Fibroblast of lung (primary cell): ENCODE results near the gene AGBL4. TPM values are rescaled to one million over a fixed set of nuclear protein-coding genes. Genes with fewer than 3 reads are reported as not detected.
"Not testable (repeated sequence)": the region's sequence is repeated elsewhere in the genome, so short reads cannot be mapped to it uniquely, and the experiment has no call there.

Experiments used
- DNase-seq, 2 donors: peaks; one replicate each; pipeline versions ENCODE4 v3.0.0 to v3.0.0-alpha.2; 2010; ENCODE audit warnings: low read depth in 2 of 2
- H2AFZ ChIP-seq: 2 replicates; pipeline ENCODE4 v1.5.1; 2012; ENCODE audit warnings: low read length, control low read depth, inconsistent platforms
- H3K27ac ChIP-seq: 2 replicates; pipeline ENCODE4 v1.5.1; 2011; ENCODE audit warnings: low read length, control low read depth; ENCODE audit not compliant: insufficient read depth
- H3K27me3 ChIP-seq: 2 replicates; pipeline ENCODE4 v1.5.1; 2011; ENCODE audit warnings: mild to moderate bottlenecking, low read length; ENCODE audit not compliant: control insufficient read depth, insufficient read depth
- H3K36me3 ChIP-seq: 2 replicates; pipeline ENCODE4 v1.5.1; 2011; ENCODE audit warnings: low read length; ENCODE audit not compliant: control insufficient read depth, insufficient read depth
- H3K4me1 ChIP-seq: 2 replicates; pipeline ENCODE4 v1.5.1; 2011; ENCODE audit warnings: low read length; ENCODE audit not compliant: control insufficient read depth, insufficient read depth; ENCODE audit errors: extremely low read depth
- H3K4me2 ChIP-seq: 2 replicates; pipeline ENCODE4 v1.5.1; 2011; ENCODE audit warnings: low read length, control low read depth; ENCODE audit not compliant: insufficient read depth; ENCODE audit errors: extremely low read depth
- H3K4me3 ChIP-seq, 4 experiments: fragments of 200-600 bp in 1 of 4; sonication (generic) in 1 of 4; replicated peaks in 1 of 4; 2 replicates each; pipeline ENCODE4 v1.5.1; 2011 to 2016; ENCODE audit warnings: low read length in 4 of 4, low read depth in 3 of 4, mild to moderate bottlenecking in 3 of 4, control low read depth in 2 of 4, inconsistent platforms in 1 of 4, mixed read lengths in 1 of 4; ENCODE audit not compliant: insufficient read depth in 1 of 4; ENCODE audit errors: control extremely low read depth in 1 of 4
- H3K79me2 ChIP-seq: 2 replicates; pipeline ENCODE4 v1.5.1; 2012; ENCODE audit warnings: mild to moderate bottlenecking, low read length, inconsistent platforms; ENCODE audit not compliant: control insufficient read depth, insufficient read depth
- H3K9ac ChIP-seq: 2 replicates; pipeline ENCODE4 v1.5.1; 2011; ENCODE audit warnings: mild to moderate bottlenecking, low read length, control low read depth; ENCODE audit not compliant: insufficient read depth
- H3K9me3 ChIP-seq: 2 replicates; pipeline ENCODE4 v1.5.1; 2012; ENCODE audit warnings: low read depth, low read length; ENCODE audit not compliant: control insufficient read depth, insufficient read depth
- H4K20me1 ChIP-seq: 2 replicates; pipeline ENCODE4 v1.5.1; 2011; ENCODE audit warnings: low read length; ENCODE audit not compliant: control insufficient read depth, insufficient read depth; ENCODE audit errors: extremely low read depth
- CTCF ChIP-seq, 2 donors: IDR thresholded peaks in 1 of 2; conservative IDR thresholded peaks in 1 of 2; 1 replicate in 1 of 2; 2 replicates in 1 of 2; pipeline ENCODE4 v1.5.1; 2011 to 2012; ENCODE audit warnings: low read length in 2 of 2, control low read depth in 1 of 2, inconsistent platforms in 1 of 2, low read depth in 1 of 2, mild to moderate bottlenecking in 1 of 2
- EZH2 ChIP-seq: IDR thresholded peaks from 2 replicates; pipeline ENCODE4 v1.5.1; 2012; ENCODE audit warnings: low read length, control low read depth, mild to moderate bottlenecking; ENCODE audit errors: missing control alignments
- polyA plus RNA-seq, 2 donors: library from polyadenylated mRNA; depleted of rRNA in 1 of 2; stranded (reverse) in 1 of 2; unstranded in 1 of 2; fragments of >200 nt; gene quantifications; 2 replicates each; pipeline ENCODE4 v1.2.1, GENCODE V29; 2011 to 2012; ENCODE audit warnings: missing spikeins in 1 of 2
- total RNA-seq: library from RNA; depleted of rRNA; stranded (reverse); fragments of >200 nt; gene quantifications from 2 replicates; pipeline ENCODE4 v1.2.1, GENCODE V29; 2014

AGBL4 gene
- total and polyA plus RNA-seq, 2 donors (not counting 1 experiment from before 2014, with no cell fraction given), result not detected

- no peaks in the 10 kb centered on the region for H3K36me3 ChIP-seq
- H3K27ac ChIP-seq, result no peak overlapping the region
- H3K4me1 ChIP-seq, result no peaks in the 10 kb centered on the region
- no peaks in the 10 kb centered on the region for H3K79me2 ChIP-seq
- no peak overlapping the region for H2AFZ ChIP-seq
- no peak overlapping the region for H3K9ac ChIP-seq
- H3K4me3 ChIP-seq, result no peak overlapping the region
- no peak for DNase-seq
- no peak overlapping the region for H3K4me2 ChIP-seq
- TF ChIP-seq EZH2, result no peak
- no peak for TF ChIP-seq CTCF (conservative IDR thresholded peaks at IDR 0.05 in 1 of 2, IDR thresholded peaks at IDR 0.05 in 1 of 2; ENCODE audit: low read depth in 1 of 2, low read length in 2 of 2)
- no peaks in the 10 kb centered on the region for H3K9me3 ChIP-seq
- H3K27me3 ChIP-seq, result no peaks in the 10 kb centered on the region
- no peaks in the 10 kb centered on the region for H4K20me1 ChIP-seq
These were observed 1010.7 kb downstream of the AGBL4 start for GRCh38 chr1:49013079-49013478.

DNA sequence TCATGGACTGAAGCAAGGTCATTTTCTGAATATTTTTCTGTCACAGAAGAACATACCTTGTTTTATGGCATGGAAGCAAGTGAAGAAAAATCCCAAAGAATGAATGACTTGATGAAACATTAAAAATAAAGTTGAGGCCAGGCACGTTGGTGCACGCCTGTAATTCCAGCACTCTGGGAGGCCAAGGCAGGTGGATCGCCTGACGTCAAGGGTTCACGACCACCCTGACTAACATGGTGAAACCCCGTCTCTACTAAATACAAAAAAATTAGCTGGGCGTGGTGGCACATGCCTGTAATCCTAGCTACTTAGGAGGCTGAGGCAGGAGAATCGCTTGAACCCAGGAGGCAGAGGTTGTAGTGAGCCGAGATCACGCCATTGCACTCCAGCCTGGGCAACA, 1020.8 kb downstream of the AGBL4 start:
- not testable (repeated sequence) for H3K4me2 ChIP-seq, DNase-seq, H4K20me1 ChIP-seq

GRCh38 chr1:48999321-48999720, 1024.4 kb downstream of the AGBL4 start:
- H3K4me1 ChIP-seq, result no peaks in the 10 kb centered on the region
- no peaks in the 10 kb centered on the region for H3K36me3 ChIP-seq
- H3K27me3 ChIP-seq, result no peaks in the 10 kb centered on the region
- H3K4me3 ChIP-seq, result no peak overlapping the region
- TF ChIP-seq CTCF (conservative IDR thresholded peaks at IDR 0.05 in 1 of 2, IDR thresholded peaks at IDR 0.05 in 1 of 2; ENCODE audit: low read depth in 1 of 2, low read length in 2 of 2) (no peak), EZH2 (no peak)
- H3K9ac ChIP-seq, result no peak overlapping the region
- no peak overlapping the region for H3K27ac ChIP-seq
- H4K20me1 ChIP-seq, result no peaks in the 10 kb centered on the region
- no peak for DNase-seq
- H3K79me2 ChIP-seq, result no peaks in the 10 kb centered on the region
- H2AFZ ChIP-seq, result no peak overlapping the region
- no peaks in the 10 kb centered on the region for H3K9me3 ChIP-seq
- H3K4me2 ChIP-seq, result no peak overlapping the region

More for the DNA sequence above, 1020.8 kb downstream of the AGBL4 start:
- H3K36me3 ChIP-seq, H3K4me1 ChIP-seq, H3K79me2 ChIP-seq, H3K27me3 ChIP-seq, H3K9me3 ChIP-seq, H3K27ac ChIP-seq, H2AFZ ChIP-seq, H3K4me3 ChIP-seq, H3K9ac ChIP-seq: not testable (repeated sequence)
